Activated CD8-positive, alpha-beta memory T cell treated with anti-CD3 and anti-CD28 coated beads for 1 hour (primary cell): ENCODE results near the gene ZCCHC14.
"Not testable (repeated sequence)": the region's sequence is repeated elsewhere in the genome, so short reads cannot be mapped to it uniquely, and the experiment has no call there.

ENCODE experiments used
- DNase-seq, 2 donors: peaks; one replicate each; pipeline ENCODE4 v3.0.0-alpha.2; 2020; ENCODE audit warnings: low read depth in 1 of 2; ENCODE audit errors: extremely low read depth in 1 of 2

Gene ZCCHC14

DNA sequence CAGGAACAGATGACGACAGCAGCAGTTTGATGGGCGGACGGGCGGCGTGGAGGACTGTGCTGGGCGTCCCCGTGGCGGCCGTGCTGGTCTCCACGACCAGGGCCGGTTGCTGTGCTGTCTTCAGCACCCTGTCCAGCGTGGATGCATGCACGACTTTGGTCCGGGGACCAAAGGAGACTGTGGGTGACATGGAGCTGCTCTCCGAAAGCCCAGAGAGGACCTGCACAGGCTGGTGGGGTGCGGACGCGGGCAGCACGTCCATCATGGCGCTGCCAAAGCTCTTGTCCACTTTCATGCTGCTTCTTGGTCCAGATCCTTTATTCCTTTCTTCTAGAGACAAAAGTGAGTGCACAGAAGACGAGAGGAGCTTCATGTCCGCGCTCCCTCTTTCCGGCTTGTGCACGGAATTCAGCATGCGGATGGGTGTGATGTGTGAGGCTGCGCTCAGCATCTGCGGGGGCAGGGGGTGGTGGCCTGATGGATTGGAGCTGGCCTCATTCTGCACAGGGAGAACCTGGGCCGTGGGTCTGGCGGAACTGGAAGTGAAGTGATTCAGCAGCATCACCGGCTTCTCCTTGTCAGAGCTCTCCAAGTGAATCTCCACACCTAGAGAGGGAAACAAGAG lies 80.3 kb downstream of the ZCCHC14 start:
- no peak for DNase-seq

DNA sequence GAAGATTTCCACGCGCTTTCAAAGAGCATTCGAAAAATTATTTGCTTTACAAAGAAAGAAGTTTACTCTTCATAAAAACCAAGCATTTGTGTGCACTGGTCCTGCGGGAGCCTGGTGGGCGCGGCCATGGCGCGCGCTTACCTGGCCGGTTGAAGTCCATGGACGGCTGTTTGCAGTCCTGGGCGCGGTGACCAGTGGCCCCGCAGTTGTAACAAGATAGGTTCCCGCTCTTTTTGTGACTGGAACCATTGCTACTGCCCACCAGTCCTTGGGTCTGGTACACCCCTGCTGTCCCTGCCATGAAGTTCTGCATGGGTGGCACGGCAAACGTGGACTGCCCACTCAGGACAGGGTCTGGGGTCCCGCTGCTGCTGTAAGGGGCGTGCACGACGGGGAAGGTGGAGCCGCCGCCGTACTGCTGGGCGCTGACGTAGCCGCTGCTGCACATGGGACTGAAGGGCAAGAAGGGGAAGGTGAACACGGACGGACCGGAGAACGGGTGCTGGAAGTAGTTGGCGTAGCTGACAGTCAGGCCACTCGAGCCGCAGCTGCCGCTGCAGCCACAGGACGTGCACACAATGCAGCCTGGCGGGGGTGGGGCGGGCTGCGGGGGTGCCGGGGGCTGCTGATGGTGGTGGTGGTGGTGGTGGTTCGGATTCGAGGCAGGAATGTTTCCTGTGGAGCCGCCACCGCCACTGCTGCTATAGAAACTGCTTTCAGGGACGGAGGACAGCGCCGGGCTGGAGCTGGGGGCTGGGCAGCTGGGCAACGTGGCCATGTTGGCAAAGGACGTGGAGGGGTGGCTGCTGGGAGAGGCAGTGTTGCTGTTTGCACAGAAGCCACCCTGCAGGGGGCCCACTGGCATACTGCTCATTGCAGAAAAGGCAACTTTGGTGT lies 81.2 kb downstream of the ZCCHC14 start:
- DNase-seq = no peak

DNA sequence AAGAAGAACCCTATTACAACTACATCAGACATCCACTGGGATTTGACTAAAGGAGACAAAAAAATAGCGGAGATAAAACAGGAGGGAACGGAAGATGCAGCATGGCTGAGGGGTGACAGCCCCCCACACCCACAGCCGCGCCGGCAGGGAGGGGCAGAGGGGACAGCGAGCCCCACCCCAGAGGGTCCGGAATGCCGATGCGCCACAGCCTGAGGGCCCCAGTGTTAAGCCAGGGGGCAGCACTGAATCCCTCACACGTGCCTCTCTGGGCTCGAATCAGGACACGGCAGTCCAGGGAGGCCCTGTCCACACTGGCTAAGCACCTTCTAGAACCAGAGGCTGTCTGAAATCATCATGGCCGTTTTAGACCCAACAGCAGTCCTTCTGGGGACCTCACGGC lies 81.9 kb downstream of the ZCCHC14 start:
- DNase-seq = no peak

DNA sequence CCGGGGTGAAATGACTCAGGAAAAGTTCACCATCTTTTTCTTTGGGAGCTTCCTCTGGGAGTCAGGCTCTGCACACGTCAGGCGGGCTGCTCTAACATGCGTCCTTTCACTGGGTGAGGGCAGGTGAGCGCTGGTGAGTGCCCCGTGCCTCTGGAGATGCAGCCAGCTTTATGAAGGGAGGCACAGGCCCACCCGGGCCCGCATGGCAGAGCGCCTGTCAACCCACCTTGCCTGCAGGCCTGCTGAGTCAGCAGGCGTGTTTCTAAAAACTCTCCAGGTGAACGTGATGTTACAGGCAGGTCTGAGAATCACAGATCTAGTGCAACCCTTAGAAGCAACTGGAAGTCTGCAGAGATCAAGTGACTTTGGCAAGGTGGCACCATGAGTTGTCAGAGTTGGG lies 82.3 kb downstream of the ZCCHC14 start:
- DNase-seq = no peak

DNA sequence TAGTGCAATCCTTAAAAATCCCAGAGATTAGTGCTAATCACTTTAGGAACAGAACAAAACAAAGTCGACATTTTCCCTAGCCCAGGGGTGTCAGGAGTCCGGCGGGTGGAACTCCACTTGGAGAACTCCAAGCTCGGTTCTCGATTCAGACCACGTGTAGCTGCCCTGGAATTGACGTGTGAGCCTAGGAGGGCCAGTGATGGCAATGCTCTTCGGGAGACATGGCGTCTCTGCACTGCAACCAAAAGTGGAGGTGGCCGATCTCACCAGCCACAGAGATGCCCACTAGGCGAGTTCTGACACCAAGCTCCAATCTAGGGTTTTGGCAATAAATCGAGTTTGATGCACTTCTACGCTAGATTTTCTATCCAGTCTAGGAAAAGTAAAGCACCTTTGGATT lies 83.0 kb downstream of the ZCCHC14 start:
- no peak for DNase-seq

DNA sequence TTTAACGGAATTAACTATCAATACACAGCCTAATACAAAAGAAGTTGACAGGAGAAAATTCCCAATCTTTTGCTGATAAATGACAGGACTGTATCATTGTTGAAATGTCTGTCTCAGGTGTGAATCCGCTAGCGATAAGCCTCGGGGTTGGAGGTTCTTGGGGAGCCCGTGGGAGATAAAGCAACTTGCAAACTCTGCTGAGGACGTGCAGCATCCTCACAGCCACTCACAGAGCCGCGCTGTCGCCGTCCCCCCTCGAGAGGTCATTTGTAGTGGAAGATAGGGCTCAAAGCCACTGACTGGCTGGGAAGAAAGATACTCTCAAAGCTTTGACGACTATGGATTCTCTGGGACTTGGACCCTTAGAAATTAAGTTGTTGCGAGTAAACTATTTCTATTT lies 83.7 kb downstream of the ZCCHC14 start:
- no peak for DNase-seq

DNA sequence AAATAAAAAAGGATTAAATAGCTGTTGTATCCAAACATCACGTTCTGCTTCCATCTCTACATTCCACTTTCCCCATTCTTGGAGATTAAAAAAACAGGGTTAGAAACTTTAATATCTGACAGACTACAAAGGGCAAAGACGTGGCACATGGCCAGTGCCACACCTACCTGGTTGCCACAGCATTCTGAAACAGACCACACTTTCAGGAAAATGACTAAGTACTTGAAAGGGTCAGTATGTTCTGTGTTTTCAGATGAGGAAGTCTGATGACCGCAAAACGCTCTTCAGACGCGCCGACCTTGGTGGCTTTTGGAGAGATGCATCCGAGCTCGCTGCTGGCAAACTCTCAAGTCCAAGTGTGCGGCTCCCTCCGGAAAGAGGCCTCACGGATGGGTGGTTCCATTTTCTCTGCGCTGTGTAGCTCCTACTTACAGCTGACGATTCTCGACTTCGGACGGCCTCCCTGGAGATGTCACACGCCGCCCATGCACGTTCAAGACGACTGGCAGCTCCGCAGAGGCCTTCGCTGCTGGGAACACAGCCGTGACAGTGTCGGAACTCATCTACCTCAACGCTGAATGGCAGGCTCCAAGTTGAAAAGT lies 85.2 kb downstream of the ZCCHC14 start:
- DNase-seq = no peak

DNA sequence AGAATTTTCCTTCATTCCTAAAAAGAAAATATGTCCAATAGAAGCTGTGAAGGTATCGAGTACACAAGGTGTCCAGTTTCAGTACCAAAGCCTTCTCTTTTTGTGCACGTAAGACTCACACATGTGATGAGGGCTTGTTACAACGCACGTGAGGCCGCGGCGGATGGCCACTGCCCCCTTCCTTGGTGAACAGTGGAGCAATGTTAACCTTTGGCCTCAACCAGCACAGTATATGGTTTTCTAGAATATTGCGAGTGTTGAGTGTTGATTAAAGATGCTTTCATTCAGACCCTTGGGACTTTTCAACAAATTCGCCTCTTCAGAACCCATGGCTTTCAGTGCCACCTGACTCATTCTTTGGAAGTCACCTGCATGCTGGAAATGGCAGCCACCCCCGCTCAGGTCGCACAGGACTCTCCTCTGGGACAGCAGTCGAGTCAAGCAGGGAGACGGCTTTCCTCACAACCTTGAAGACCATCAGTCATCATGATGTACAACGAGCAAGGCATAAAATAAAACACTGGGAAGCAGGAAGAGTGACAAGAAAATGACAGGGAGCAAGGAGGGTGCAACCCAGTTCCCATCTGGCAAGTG lies 86.2 kb downstream of the ZCCHC14 start:
- no peak for DNase-seq

DNA sequence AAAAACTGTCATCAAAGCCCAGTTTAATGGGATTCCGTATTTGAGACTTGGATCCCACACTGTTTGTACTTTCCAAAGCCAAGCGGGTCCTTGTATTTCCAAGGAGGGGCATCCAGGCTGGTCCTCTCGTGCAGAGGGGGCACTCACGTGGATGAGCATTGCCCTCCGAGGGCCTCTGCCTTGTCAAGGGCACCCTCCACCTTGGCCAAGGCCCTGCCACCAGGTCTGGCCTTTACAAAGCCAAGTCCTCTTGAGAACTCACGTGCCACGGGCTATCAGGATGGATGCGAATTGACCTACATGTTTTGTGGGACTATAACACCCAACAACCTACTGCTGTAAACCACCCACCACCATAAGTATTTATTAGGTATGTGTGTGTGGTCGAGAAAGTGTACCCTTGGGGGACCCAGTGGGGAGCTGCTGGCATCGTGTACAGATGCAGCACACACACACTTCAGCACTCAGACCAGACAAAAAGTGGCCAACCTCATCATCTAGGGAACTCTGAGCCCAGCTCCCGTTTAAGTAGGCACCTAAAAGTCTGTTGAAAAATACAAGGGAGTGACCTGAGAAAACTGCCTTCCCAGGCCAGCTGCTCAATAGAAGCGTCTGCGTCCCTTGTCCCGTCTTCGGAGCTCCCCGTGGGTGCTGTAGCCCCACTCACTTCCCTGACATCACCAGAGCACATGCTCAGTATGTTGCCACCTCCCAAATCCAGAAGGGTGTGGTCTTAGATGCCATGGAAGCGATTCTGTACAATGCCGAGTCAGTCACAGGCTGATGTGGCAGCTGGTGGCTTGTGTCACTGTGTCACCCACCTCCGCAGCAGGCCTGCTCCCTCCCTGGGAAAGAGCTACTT lies 87.8 kb downstream of the ZCCHC14 start:
- no peak for DNase-seq

DNA sequence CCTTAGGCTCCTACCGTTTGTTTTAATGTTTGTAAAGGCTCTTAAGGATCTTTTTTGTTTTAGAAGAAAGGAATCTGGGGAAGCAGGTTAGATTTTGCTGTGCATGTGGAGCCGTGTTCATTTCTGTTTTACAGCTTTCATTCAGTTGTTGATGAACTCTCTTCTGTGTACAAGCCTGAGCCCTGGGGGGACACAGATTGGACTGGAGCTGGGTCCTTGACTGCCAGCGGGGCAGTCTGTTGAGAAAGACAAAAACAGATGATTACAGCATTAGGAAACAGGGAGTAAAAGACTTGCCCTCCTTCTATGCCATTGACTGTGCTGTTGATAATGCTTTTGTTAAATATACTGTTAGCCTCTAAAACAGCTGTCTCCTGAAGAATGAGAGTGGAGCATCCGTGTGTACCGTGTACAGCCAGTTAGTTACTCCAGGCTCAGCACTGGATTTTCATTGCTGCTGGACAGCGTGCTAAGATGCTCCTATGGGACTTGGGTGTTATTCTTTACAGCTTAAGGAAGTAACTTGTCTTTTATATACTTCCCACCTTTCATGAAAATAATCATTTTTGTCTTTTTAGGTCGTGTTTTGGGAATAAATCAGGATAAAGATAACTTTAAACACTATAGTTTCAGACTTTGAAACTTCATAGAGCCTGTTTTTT lies 97.5 kb downstream of the ZCCHC14 start:
- DNase-seq = no peak

DNA sequence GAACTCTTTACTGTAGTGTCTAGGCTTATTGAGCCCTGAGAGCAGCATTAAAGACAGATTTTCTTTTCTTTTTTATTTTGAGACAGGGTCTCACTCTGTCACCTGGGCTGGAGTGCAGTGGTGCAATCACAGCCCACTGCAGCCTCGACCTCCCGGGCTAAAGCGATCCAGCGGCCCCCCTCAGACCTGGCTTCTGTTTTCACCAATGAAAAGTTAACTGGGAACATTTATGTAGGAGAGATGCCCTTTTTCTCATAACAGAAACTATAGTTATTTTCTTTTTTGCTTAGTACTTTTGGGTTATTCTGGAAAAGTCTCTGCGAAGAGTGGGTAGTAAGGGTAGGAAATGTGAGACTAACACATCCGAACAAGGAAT lies 99.2 kb downstream of the ZCCHC14 start:
- no peak for DNase-seq

DNA sequence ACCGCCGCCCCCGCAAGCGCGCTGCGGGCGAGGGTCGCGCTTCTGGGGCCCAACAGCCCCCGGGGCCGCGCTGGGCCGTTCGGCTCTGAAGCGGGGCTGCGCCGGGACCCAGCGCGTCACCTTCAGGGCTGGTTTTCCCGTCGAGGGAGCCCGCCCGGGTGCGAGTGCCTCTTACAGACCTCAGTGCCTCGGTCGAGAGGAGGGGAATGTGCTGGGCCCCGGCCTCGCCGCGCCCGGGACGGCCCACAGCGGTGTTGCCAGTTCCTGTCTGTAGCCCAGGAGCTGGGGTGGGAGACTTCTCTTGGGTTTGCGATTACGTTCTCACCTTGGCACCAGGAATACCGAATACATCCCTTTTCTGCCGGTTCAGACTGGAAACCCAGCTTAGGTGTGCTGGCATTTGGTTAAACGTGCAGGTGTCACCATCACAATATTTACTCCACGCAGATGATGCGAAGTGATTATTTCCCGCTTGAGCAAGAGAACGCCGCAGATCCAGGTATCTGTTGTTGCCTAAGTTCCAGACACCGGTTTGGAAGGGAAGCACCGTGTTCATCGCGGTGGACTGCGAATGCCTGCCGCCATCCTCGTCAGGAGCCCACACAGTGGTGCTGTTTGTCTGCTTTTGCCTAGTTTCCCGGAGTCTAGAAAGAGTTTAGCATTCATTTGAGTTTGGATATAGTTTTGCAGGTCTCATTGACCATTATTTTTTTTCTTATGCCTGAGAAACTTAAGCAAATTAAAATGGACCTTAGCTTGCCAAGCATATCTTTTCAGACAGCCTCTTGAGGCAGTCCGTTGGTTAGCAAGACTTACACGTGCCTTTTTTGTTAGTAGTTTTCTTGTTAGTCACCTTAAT lies 99.8 kb downstream of the ZCCHC14 start:
- DNase-seq = no peak

DNA sequence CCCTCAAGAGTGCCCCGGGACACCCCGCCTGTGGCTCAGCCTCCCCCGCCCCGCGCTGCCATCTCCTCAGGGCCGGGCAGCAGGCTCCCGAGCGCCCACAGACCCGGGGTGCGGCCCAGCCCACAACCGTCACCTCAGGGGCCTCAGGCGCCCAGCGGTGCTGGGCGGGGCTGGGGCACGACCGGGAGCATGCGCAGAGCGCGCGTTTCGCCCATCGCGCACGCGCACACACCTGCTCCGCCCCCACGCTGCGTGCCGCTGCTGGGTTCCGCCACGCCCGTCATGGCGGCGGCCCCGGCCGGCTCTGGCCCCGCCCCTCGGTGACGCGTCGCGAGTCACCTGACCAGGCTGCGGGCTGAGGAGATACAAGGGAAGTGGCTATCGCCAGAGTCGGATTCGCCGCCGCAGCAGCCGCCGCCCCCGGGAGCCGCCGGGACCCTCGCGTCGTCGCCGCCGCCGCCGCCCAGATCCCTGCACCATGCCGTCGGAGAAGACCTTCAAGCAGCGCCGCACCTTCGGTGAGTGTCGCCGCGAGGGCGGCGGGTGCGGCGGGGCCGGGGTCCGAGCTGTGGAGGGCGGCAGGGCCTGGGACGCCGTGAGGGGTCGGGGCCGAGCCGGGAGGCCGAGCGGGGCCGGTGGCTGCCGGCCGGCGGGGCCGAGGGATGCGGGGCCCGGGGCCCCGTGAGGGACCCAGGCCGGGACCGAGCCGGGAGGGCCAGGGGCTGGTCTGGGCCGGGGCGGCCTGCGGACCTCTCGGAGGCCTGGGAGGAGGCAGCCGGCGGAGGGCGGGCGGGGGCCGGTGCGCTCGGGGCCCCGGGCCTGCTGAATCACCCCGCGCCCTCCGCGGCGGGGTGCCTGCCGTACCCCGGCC lies 100.6 kb downstream of the ZCCHC14 start, which contains the start of gene MAP1LC3B:
TSS of gene MAP1LC3B (plus strand) at position 387 of the 871 bp plus-strand sequence. CDS start at position 479, 92 bp downstream.
- DNase-seq = peak; percentile 87 to 99

DNA sequence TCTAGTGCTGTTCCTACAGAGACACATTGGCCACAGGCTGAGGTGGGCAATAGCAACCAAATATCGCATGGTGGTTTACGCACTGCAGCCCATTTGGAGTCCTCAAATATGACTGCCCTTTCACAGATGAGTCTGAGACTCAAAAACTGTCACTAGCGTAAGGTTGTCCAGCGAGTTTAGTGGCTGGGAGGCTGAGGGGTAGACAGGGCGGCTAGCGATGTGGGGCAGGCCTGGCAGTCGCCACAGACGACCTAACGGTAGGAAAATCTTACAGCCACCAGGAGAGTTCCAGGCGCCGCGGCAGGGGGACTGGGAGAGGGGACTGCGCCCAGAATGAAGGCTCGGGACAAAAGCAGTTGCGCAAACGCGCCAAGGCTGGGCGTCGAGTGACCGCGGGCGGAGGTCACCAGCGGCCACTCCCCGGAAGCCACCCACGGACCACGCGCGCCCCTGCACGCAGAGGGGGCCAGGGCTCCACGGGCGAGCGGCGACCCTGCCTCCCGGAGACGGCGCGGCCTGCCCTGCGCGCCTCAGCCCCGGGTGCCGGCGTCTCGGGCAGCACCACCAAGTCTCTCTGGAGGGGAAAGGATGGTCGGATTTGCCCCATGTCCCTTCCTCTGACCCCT lies 101.4 kb downstream of the ZCCHC14 start:
- DNase-seq = no peak

DNA sequence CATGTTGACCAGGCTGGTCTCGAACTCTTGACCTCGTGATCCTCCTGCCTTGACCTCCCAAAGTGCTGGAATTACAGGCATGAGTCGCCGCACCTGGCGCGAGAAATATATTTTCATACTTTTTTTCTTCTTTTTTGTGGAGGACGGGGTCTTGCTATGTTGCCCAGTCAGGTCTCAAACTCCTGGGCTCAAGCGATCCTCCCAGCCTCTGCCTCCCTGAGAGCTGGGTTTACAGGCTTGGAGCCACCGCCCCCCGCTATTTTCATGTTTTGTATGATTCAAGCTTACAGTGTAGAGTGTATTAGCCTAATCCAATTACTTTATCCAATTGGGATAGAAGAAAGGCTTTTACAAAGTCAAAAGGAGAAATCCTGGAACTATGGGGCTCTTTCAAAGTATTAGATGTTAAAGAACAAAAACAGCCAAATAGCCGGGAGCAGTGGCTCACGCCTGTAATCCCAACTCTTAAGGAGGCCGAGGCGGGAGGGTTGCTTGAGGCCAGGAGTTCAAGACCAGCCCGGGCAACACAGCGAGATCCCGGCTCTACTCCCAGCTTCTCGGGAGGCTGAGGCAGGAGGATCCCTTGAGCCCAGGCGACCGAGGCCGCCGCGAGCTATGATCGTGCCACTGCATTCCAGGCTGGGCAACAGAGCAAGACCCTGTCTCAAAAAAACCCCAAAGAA lies 102.0 kb downstream of the ZCCHC14 start:
- no peak for DNase-seq

DNA sequence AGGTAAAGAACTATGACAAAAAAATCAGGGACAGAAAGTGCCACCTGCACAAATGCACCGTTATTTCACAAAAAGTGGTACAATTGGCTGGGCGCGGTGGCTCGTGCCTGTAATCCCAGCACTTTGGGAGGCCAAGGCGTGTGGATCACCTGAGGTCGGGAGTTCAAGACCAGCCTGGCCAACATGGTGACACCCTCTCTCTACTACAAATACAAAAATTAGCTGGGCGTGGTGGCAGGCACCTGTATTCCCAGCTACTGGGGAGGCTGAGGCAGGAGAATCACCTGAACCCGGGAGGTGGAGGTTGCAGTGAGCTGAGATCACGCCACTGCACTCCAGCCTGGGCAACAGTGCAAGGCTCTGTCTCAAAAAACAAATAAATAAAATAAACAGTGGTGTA lies 102.9 kb downstream of the ZCCHC14 start:
- not testable (repeated sequence) for DNase-seq

DNA sequence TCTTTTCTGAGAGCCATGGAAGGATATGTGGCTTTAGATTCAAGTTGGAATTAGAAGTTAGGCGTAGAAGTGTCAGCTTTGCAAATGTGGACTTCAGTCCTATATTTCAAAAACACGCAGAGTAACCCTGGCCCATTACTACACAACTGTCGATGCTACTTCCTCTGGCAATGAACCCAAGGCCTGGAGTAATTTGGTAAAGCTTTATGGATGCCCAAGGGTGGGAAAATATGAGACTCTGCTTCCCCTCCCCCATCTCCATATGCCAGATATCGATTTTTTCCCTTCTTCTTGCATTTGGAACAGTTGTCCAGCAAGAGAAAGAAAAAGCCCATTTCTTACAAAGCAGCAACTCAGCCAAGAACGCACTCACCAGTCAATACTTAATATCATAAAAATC lies 103.6 kb downstream of the ZCCHC14 start:
- DNase-seq = no peak
